K562 (cell line): ENCODE results near the gene FYTTD1. TPM values are rescaled to one million over a fixed set of nuclear protein-coding genes. Genes with fewer than 3 reads are reported as not detected.

ENCODE experiments used
- ATF2 ChIP-seq: sonication (generic); formaldehyde crosslinking; IDR thresholded peaks from 2 replicates; pipeline ENCODE4 v1.8.1; 2022; ENCODE audit warnings: missing genetic modification reagents
- C11orf30 ChIP-seq: fragments of 450-650 bp; IDR thresholded peaks from 2 replicates; pipeline ENCODE4 v1.6.1; 2016; ENCODE audit warnings: low read depth, mild to moderate bottlenecking
- CREM ChIP-seq: IDR thresholded peaks from 2 replicates; pipeline ENCODE4 v1.6.1; 2014; ENCODE audit warnings: antibody characterized with exemption, low read depth
- ELF2 ChIP-seq: fragments of 250-450 bp; sonication (Bioruptor Pico); IDR thresholded peaks from 2 replicates; pipeline ENCODE4 v1.5.0; 2021; ENCODE audit warnings: mild to moderate bottlenecking
- EP300 ChIP-seq: IDR thresholded peaks from 2 replicates; pipeline ENCODE4 v1.6.1; 2012; ENCODE audit warnings: low read length, improper control_type of control experiment
- HNRNPH1 ChIP-seq: fragments of 200-400 bp; formaldehyde crosslinking; optimal IDR thresholded peaks from 2 replicates; pipeline ENCODE3; 2017; ENCODE audit warnings: low read depth, mild to moderate bottlenecking, low read length, moderate library complexity
- MAZ ChIP-seq, 2 experiments: fragments of 450-650 bp in 1 of 2; sonication (generic) in 1 of 2; formaldehyde crosslinking; IDR thresholded peaks in 1 of 2; conservative IDR thresholded peaks in 1 of 2; 2 replicates each; pipeline versions ENCODE4 v1.4.0 to v1.5.0; 2020; ENCODE audit warnings: mild to moderate bottlenecking in 1 of 2, missing genetic modification reagents in 1 of 2
- NFE2 ChIP-seq: IDR thresholded peaks from 2 replicates; pipeline ENCODE4 v1.6.1; 2014; ENCODE audit warnings: antibody characterized with exemption, low read depth
- SMARCE1 ChIP-seq: fragments of 450-650 bp; IDR thresholded peaks from 2 replicates; pipeline ENCODE4 v1.7.1; 2016; ENCODE audit warnings: mild to moderate bottlenecking
- SMC3 ChIP-seq: conservative IDR thresholded peaks from 2 replicates; pipeline ENCODE4 v1.6.1; 2011; ENCODE audit warnings: low read depth, low read length, improper control_type of control experiment; ENCODE audit not compliant: insufficient read depth
- SRF ChIP-seq, 2 experiments: fragments of 250-450, 450-650 bp in 1 of 2; sonication (Bioruptor Pico) in 1 of 2; sonication (generic) in 1 of 2; formaldehyde crosslinking; IDR thresholded peaks; 2 replicates each; pipeline versions ENCODE4 v1.5.0 to v1.5.1; 2020 to 2022; ENCODE audit warnings: mild to moderate bottlenecking in 1 of 2, missing genetic modification reagents in 1 of 2
- TEAD4 ChIP-seq, 2 experiments: sonication (generic) in 1 of 2; formaldehyde crosslinking in 1 of 2; IDR thresholded peaks; 2 replicates each; pipeline versions ENCODE4 v1.6.1 to v1.8.0; 2012 to 2022; ENCODE audit warnings: borderline replicate concordance in 1 of 2, inconsistent platforms in 1 of 2, low read length in 1 of 2, mild to moderate bottlenecking in 1 of 2, missing genetic modification reagents in 1 of 2
- ZBED1 ChIP-seq: IDR thresholded peaks from 2 replicates; pipeline ENCODE4 v1.6.1; 2014
- ZBTB11 ChIP-seq, 3 experiments: fragments of 200-800 bp in 1 of 3; fragments of 250-450 bp in 1 of 3; fragments of 450-650 bp in 1 of 3; sonication (Bioruptor Pico) in 1 of 3; sonication (Bioruptor generic) in 1 of 3; formaldehyde crosslinking in 1 of 3; IDR thresholded peaks; 2 replicates each; pipeline versions ENCODE4 v1.6.1 to v1.8.0; 2016 to 2022; ENCODE audit warnings: mild to moderate bottlenecking in 2 of 3, missing genetic modification characterization in 2 of 3, missing compliant biosample characterization in 1 of 3, moderate library complexity in 1 of 3
- ZNF668 ChIP-seq: fragments of 250-450 bp; sonication (Bioruptor Pico); IDR thresholded peaks from 2 replicates; pipeline ENCODE4 v1.8.0; 2022; ENCODE audit warnings: mild to moderate bottlenecking, inconsistent platforms
- polyA plus RNA-seq, 8 experiments: library from polyadenylated mRNA; depleted of rRNA in 4 of 8; stranded (reverse) in 5 of 8; unstranded in 3 of 8; fragments of >200 nt; fragmentation: Nextera tagmentation in 2 of 8; fragmentation: Illumina TruSeq in 1 of 8; extraction: Ambion mirVana in 2 of 8; extraction: Trizol in 1 of 8; gene quantifications; 2 replicates each; pipeline versions ENCODE4 v1.2.1 to v1.2.3, GENCODE V29; 2011 to 2014; ENCODE audit warnings: inconsistent platforms in 1 of 8, missing spikeins in 1 of 8
- total RNA-seq, 7 experiments: library from RNA; depleted of rRNA in 6 of 7; stranded (reverse); fragments of >200 nt in 6 of 7; fragmentation: Illumina TruSeq in 2 of 7; extraction: Trizol in 2 of 7; gene quantifications; 2 replicates each; pipeline versions ENCODE4 v1.2.1 to v1.2.3, GENCODE V29; 2011 to 2021; ENCODE audit warnings: low replicate concordance in 1 of 7
- TF ChIP-seq, protein P1 (sequence below): sonication (generic); formaldehyde crosslinking; IDR thresholded peaks from 2 replicates; pipeline ENCODE4 v1.8.0; 2022; ENCODE audit warnings: missing genetic modification reagents, mild to moderate bottlenecking, borderline replicate concordance
- TF ChIP-seq, protein P2 (sequence below): sonication (generic); formaldehyde crosslinking; IDR thresholded peaks from 2 replicates; pipeline ENCODE4 v1.8.1; 2023; ENCODE audit warnings: mild to moderate bottlenecking, missing genetic modification reagents

FYTTD1 gene
- total and polyA plus RNA-seq, 9 of the 15 experiments (the other 6 are each of a cell fraction or from before 2014, with no cell fraction given) = 35.7 to 106 (median 76.3) TPM

GRCh38 chr3:197711973-197712707 is 37.5 kb upstream of the FYTTD1 start (continued):
- TF ChIP-seq, protein P1, sequence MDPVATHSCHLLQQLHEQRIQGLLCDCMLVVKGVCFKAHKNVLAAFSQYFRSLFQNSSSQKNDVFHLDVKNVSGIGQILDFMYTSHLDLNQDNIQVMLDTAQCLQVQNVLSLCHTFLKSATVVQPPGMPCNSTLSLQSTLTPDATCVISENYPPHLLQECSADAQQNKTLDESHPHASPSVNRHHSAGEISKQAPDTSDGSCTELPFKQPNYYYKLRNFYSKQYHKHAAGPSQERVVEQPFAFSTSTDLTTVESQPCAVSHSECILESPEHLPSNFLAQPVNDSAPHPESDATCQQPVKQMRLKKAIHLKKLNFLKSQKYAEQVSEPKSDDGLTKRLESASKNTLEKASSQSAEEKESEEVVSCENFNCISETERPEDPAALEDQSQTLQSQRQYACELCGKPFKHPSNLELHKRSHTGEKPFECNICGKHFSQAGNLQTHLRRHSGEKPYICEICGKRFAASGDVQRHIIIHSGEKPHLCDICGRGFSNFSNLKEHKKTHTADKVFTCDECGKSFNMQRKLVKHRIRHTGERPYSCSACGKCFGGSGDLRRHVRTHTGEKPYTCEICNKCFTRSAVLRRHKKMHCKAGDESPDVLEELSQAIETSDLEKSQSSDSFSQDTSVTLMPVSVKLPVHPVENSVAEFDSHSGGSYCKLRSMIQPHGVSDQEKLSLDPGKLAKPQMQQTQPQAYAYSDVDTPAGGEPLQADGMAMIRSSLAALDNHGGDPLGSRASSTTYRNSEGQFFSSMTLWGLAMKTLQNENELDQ (CRISPR knock-in tag) = no peak
- TF ChIP-seq, protein P2, sequence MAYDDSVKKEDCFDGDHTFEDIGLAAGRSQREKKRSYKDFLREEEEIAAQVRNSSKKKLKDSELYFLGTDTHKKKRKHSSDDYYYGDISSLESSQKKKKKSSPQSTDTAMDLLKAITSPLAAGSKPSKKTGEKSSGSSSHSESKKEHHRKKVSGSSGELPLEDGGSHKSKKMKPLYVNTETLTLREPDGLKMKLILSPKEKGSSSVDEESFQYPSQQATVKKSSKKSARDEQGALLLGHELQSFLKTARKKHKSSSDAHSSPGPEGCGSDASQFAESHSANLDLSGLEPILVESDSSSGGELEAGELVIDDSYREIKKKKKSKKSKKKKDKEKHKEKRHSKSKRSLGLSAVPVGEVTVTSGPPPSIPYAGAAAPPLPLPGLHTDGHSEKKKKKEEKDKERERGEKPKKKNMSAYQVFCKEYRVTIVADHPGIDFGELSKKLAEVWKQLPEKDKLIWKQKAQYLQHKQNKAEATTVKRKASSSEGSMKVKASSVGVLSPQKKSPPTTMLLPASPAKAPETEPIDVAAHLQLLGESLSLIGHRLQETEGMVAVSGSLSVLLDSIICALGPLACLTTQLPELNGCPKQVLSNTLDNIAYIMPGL (CRISPR knock-in tag) = no peak
- TF ChIP-seq ELF2 (no peak), TEAD4 (IDR thresholded peaks at IDR 0.05; ENCODE audit: low read length) (no peak; the same call in 1 of the 2 replicates), TEAD4 (CRISPR knock-in tag; IDR thresholded peaks at IDR 0.05; ENCODE audit: borderline replicate concordance) (no peak), C11orf30 (peak; percentile 86), SRF (CRISPR knock-in tag; IDR thresholded peaks at IDR 0.05) (no peak), ZNF668 (CRISPR knock-in tag) (no peak), NFE2 (peak; percentile 90), ATF2 (CRISPR knock-in tag) (no peak), SMC3 (no peak), ZBTB11 (CRISPR knock-in tag; IDR thresholded peaks at IDR 0.05) (no peak), SMARCE1 (peak; percentile 38; the same call in 1 of the 2 replicates), MAZ (CRISPR knock-in tag; conservative IDR thresholded peaks at IDR 0.05 in 1 of 2, IDR thresholded peaks at IDR 0.05 in 1 of 2) (no peak), CREM (peak; percentile 90), ZBED1 (no peak), HNRNPH1 (no peak), EP300 (peak; percentile 55)
